Measurements from ENCODE around the gene USP20. TPM values are rescaled to one million over a fixed set of nuclear protein-coding genes. Genes with fewer than 3 reads are reported as not detected.

Gene USP20
- total RNA-seq, 2 experiments from 2014 or later = 80.4 to 80.9 TPM

DNA sequence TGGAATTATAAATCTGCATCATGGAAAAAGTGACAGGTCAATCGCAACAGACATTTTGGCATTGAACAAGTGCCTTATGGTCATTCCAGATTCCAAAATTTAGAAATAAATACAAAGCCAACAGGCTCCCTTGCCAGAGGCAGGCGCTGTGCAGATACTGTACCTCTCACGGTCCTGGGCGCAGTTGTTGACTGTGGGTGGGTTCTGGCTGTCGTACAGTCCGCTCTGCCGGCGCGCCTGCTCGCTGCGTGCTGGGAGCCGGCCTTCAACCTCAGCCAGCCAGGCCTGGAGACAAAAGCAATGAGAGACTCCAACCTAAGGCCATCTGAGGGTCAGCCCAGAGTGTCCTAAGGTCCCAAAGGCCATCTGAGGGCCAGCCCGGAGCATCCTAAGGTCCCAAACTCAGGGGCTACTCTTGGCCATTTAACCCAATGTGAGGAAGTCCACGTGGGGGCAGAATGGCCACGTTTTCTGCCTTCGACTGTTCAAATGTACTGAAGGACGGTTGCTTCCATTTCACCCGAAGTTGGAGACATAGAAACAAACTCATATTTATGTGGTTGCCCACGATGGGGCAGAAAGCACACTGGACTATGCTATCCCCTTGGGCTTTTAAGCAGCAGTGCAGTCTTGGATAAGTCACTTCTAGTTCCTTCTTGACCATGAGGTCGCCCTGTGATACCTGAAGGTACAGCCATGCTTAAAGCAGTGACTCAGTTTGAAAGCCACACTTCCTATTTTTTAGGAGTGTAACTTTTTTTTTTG lies 65.2 kb downstream of the USP20 start:
- Histone ChIP-seq H3K27me3 (ENCODE audit: control insufficient read depth in 1 of 2, insufficient read depth in 2 of 2, low read length in 2 of 2) (no peaks in the 10 kb centered on the region), H3K27ac (ENCODE audit: low read depth in 1 of 2, low read length in 2 of 2) (no peak overlapping the region), H3K9me3 (ENCODE audit: control insufficient read depth in 1 of 2, insufficient read depth in 1 of 2, low read length in 2 of 2) (no peaks in the 10 kb centered on the region), H3K4me1 (ENCODE audit: insufficient read depth, low read length) (peaks cover 41% of the 10 kb centered on the region), H3K4me3 (ENCODE audit: low read length) (no peak overlapping the region), H3K36me3 (ENCODE audit: insufficient read depth, low read length) (peaks cover 91% of the 10 kb centered on the region)
- no peaks in the 10 kb centered on the region for H3K9me3 Mint-ChIP-seq
- H3K4me1 Mint-ChIP-seq (ENCODE audit: low read depth) = peaks cover 65% of the 10 kb centered on the region
- H3K27me3 Mint-ChIP-seq = no peaks in the 10 kb centered on the region
- POLR2A ChIA-PET = interaction anchor here (7.7 kb wide), 1 partner anchor 11 kb away, joined by 64 read pairs; no protein-coding TSS in a partner anchor
- peaks cover 99% of the 10 kb centered on the region for H3K36me3 Mint-ChIP-seq (ENCODE audit: low read depth)
- intact Hi-C loops (cut with DNase I, micrococcal nuclease) = no loop called here
- DNase-seq = peak in 1 of 14 experiments; percentile 37
- CTCF ChIA-PET = interaction anchor here (3.1 kb wide), 1 partner anchor 13 kb away, joined by 10 read pairs; no protein-coding TSS in a partner anchor
- peak overlapping the region; percentile 99 for H3K27ac Mint-ChIP-seq
- no peak for ATAC-seq (ENCODE audit: poor library complexity)
- H3K4me3 Mint-ChIP-seq = no peak overlapping the region
- TF ChIP-seq, protein P1, sequence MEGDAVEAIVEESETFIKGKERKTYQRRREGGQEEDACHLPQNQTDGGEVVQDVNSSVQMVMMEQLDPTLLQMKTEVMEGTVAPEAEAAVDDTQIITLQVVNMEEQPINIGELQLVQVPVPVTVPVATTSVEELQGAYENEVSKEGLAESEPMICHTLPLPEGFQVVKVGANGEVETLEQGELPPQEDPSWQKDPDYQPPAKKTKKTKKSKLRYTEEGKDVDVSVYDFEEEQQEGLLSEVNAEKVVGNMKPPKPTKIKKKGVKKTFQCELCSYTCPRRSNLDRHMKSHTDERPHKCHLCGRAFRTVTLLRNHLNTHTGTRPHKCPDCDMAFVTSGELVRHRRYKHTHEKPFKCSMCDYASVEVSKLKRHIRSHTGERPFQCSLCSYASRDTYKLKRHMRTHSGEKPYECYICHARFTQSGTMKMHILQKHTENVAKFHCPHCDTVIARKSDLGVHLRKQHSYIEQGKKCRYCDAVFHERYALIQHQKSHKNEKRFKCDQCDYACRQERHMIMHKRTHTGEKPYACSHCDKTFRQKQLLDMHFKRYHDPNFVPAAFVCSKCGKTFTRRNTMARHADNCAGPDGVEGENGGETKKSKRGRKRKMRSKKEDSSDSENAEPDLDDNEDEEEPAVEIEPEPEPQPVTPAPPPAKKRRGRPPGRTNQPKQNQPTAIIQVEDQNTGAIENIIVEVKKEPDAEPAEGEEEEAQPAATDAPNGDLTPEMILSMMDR (IDR thresholded peaks at IDR 0.05) = no peak

DNA sequence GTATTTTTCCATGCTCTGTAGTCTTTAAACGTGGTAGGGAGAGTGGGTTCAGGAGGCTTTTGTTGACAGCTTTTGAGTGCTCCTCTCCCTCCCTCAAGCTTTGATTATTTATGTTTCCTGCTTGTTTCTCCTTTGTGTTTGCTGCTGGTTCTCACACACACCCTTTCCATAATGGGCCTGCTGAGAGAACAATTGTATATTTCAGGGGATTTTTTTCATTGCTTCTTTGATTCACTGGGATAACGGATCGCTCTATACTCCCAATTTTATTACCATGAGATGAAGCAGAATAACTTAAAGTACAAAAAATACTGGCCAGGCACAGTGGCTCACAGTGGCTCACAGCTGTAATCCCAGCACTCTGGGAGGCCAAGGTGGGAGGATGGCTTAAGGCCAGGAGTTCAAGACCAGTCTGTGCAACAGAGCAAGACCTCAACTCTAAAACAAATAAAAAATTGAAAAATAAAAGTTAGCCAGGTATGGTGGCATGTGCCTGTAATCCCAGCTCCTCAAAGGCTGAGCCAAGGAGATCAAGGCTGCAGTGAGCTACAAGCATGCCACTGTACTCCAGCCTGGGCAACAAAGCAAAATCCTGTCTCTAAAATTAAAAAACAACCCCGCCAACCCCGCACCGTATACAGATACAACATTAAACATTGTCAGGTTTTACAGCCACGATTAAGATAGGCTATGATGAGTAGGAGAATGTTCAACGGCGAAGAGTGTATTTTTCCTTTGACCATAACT lies 66.9 kb downstream of the USP20 start:
- Mint-ChIP-seq H3K9me3 (no peaks in the 10 kb centered on the region), H3K4me3 (no peak overlapping the region), H3K27ac (peak overlapping the region; percentile 84), H3K27me3 (no peaks in the 10 kb centered on the region), H3K36me3 (ENCODE audit: low read depth) (peaks cover 99% of the 10 kb centered on the region), H3K4me1 (ENCODE audit: low read depth) (peaks cover 56% of the 10 kb centered on the region)
- ChIA-PET POLR2A (interaction anchor here (1.0 to 7.7 kb wide), 2 partner anchors 13 to 43 kb away, joined by 3 to 64 read pairs; no protein-coding TSS in a partner anchor), CTCF (interaction anchor here (7.5 kb wide), 1 partner anchor 17 kb away, joined by 19 read pairs; no protein-coding TSS in a partner anchor)
- peak overlapping the region; percentile 3 to 41 for H3K27ac ChIP-seq (ENCODE audit: low read depth in 1 of 2, low read length in 2 of 2)
- DNase-seq (no peak), ATAC-seq (ENCODE audit: poor library complexity) (no peak)
- no peaks in the 10 kb centered on the region for H3K27me3 ChIP-seq (ENCODE audit: control insufficient read depth in 1 of 2, insufficient read depth in 2 of 2, low read length in 2 of 2)
- intact Hi-C loops (cut with DNase I, micrococcal nuclease) = no loop called here
- no peaks in the 10 kb centered on the region for H3K9me3 ChIP-seq (ENCODE audit: control insufficient read depth in 1 of 2, insufficient read depth in 1 of 2, low read length in 2 of 2)
- H3K36me3 ChIP-seq (ENCODE audit: insufficient read depth, low read length) = peaks cover 91% of the 10 kb centered on the region
- H3K4me3 ChIP-seq (ENCODE audit: low read length) = no peak overlapping the region
- TF ChIP-seq, protein P1 (IDR thresholded peaks at IDR 0.05) = no peak
- H3K4me1 ChIP-seq (ENCODE audit: insufficient read depth, low read length) = peaks cover 24% of the 10 kb centered on the region

DNA sequence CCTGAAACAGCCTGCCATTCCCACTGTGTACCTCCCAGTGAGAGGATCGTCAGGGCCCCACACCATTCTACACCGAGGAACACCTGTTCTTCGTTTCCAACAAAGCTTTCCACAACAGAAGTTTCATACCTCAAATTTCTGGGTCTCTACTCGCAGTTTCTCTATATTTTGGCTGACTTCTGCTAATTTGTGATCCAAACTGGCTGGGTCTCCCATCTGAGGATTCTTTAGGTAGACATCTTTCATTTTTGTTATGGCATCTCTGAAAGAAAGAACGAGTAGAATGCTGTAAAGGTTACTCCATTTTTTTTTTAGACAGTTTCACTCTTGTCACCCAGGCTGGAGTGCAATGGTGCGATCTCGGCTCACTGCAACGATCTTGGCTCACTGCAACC lies 67.5 kb downstream of the USP20 start:
- H3K27ac ChIP-seq (ENCODE audit: low read depth in 1 of 2, low read length in 2 of 2) = peak overlapping the region in 1 of 2 donors; percentile 41
- no peaks in the 10 kb centered on the region for H3K9me3 ChIP-seq (ENCODE audit: control insufficient read depth in 1 of 2, insufficient read depth in 1 of 2, low read length in 2 of 2)
- Mint-ChIP-seq H3K36me3 (ENCODE audit: low read depth) (peaks cover 99% of the 10 kb centered on the region), H3K27ac (peak overlapping the region; percentile 84), H3K9me3 (no peaks in the 10 kb centered on the region), H3K4me1 (ENCODE audit: low read depth) (peaks cover 50% of the 10 kb centered on the region), H3K27me3 (no peaks in the 10 kb centered on the region), H3K4me3 (no peak overlapping the region)
- ChIA-PET CTCF (interaction anchor here (0.6 to 7.5 kb wide), 2 partner anchors 9 to 17 kb away, joined by 4 to 19 read pairs; no protein-coding TSS in a partner anchor), POLR2A (interaction anchor here (7.7 kb wide), 1 partner anchor 14 kb away, joined by 64 read pairs; no protein-coding TSS in a partner anchor)
- H3K4me3 ChIP-seq (ENCODE audit: low read length) = no peak overlapping the region
- no peak for DNase-seq
- TF ChIP-seq, protein P1 (IDR thresholded peaks at IDR 0.05) = no peak
- ATAC-seq (ENCODE audit: poor library complexity) = no peak
- peaks cover 24% of the 10 kb centered on the region for H3K4me1 ChIP-seq (ENCODE audit: insufficient read depth, low read length)
- H3K36me3 ChIP-seq (ENCODE audit: insufficient read depth, low read length) = peaks cover 89% of the 10 kb centered on the region
- H3K27me3 ChIP-seq (ENCODE audit: control insufficient read depth in 1 of 2, insufficient read depth in 2 of 2, low read length in 2 of 2) = no peaks in the 10 kb centered on the region
- intact Hi-C loops (cut with DNase I, micrococcal nuclease) = no loop called here
